ENCODE results near the gene NDUFS5.
"Not testable (repeated sequence)": the region's sequence is repeated elsewhere in the genome, so short reads cannot be mapped to it uniquely, and the experiment has no call there.

The NDUFS5 gene

GRCh38 chr1:39063191-39063590 is 37.0 kb downstream of the NDUFS5 start:
- DNase-seq (ENCODE audit: low read depth in 2 of 3, low spot score in 1 of 3): no peak

DNA sequence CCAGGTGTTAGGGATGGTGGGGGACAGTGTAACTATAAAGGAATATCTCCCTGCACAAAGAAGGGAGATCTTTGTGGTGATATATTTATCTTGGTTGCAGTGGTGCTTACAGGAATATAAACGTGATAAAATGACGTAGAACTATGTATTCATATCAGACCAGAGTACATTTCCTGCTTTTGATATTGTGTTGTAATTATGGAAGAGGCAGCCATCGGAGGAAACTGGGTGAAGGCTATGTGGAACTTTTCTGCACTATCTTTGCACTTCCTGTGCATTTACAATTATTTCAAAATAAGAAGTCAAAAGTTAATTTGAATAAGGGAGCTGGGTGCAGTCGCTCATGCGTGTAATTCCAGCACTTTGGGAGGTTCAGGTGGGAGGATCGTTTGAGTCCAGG is 37.6 kb downstream of the NDUFS5 start:
- no peak for DNase-seq (ENCODE audit: low read depth in 2 of 3, low spot score in 1 of 3)

DNA sequence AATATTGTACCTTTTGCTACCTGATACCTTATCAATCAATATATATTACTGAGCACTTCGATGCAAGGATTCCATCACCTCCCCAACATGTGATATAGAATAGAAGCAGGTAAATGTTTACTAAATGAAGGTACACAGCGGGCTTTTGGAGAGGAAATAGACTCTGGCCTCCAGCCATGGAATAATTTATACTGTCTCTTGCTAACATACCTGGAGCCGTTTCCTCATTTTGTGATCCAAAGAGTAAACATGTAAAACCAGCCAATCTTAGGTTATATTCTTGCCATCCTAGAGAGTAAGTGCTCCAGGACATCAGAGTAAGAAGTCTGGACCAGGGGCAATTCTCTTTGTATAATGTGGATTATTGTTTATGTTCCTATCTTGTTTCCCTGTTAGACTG is 39.4 kb downstream of the NDUFS5 start:
- DNase-seq (ENCODE audit: low read depth in 2 of 3, low spot score in 1 of 3): no peak

DNA sequence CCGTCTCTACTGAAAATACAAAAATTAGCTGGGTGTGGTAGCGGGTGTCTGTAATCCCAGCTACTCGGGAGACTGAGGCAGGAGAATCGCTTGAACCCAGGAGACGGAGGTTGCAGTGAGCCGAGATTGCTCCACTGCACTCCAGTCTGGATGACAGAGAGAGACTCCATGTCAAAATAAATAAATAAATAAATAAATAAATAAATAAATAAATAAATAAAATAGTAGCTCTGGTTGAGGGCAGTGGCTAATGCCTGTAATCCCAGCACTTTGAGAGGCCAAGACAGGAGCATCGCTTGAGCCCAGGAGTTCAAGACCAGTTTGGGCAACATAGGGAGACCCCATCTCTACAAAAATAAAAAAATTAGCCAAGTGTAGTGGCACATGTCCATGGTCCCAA is 42.1 kb downstream of the NDUFS5 start:
- DNase-seq (ENCODE audit: low read depth in 2 of 3, low spot score in 1 of 3): not testable (repeated sequence)

DNA sequence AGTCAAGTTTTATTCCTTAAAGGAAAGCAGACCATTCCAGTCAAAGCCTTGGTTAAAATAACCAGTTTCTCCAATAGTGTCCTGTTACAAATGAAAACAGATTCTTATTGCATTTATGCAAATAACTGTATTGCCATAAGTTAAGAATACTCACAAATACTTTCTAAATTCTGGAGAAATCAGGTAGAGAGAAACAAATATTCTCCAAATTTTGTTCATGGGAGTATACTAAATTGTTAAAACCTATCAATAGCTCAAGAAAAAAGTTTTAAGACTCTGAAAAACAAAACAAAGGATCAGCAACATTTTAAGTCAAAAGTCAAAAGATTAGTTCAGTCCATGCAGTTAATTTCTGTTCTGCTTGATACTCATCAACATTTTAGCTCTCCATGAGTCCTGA is 45.4 kb downstream of the NDUFS5 start:
- DNase-seq (ENCODE audit: low read depth in 2 of 3, low spot score in 1 of 3): not testable (repeated sequence)

GRCh38 chr1:39076127-39076798 is 50.1 kb downstream of the NDUFS5 start:
- no peak for DNase-seq (ENCODE audit: low read depth in 2 of 3, low spot score in 1 of 3)

DNA sequence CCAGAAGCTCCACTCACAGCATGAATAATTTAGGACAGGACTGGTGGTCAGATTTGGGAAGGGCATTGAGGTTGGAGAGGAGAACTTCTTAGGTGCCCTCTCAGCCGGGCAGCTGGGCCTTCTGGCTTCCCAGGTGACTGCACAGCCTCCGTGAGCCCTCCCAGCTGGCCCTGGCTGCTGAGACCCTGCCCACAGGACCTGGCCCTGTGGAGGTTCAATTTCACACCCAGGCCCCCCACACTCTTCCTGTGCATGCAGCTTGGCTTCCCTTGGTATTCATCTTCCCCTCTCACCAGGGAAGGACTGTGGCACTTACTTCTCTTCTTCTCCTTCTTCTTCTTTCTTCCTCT is 50.6 kb downstream of the NDUFS5 start:
- no peak for DNase-seq (ENCODE audit: low read depth in 2 of 3, low spot score in 1 of 3)

- no peak for DNase-seq (ENCODE audit: low read depth in 2 of 3, low spot score in 1 of 3)
Measured at GRCh38 chr1:39080269-39080826, 54.2 kb downstream of the NDUFS5 start.

- DNase-seq (ENCODE audit: low read depth in 2 of 3, low spot score in 1 of 3): no peak
Measured at GRCh38 chr1:39080831-39081270, 54.7 kb downstream of the NDUFS5 start.

GRCh38 chr1:39081271-39082009 is 55.3 kb downstream of the NDUFS5 start:
- no peak for DNase-seq (ENCODE audit: low read depth in 2 of 3, low spot score in 1 of 3)

GRCh38 chr1:39082010-39082799 is 56.1 kb downstream of the NDUFS5 start:
- DNase-seq (ENCODE audit: low read depth in 2 of 3, low spot score in 1 of 3): no peak

DNA sequence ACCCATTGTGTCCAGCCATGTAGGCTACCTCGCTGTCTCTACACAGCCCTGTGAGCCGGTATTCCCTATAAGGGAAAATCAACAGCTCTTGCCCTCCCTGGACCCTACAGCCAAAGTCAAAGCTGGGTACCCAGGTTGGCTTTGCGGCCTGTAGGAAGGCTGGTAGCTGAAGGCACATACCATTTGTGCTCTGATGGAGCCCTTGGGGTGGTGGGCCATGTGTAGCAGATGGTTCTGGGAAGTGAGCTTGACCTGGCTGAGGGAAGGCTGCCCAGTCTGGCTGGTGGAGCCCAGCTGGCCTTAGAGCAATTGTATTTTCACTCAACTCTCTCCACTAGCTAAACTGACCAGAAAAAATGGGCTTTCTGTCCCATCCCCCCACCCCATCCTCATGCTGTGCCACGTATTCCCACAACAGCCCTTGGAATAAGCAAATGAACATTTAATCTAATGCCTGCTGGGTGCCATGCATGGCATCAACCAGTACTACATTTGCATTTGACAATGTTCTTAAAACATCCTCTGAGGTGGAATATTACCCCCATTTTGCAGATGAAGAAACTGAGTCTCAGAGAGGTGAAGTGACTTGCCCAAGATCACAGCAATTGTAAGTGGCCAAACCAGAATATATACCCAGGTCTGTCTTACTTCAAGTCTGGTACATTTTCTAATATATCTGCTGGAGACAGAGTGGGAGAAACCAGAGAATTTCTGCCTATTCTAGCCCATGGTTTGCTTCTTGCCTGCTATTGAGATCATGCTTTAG is 56.8 kb downstream of the NDUFS5 start:
- DNase-seq (ENCODE audit: low read depth in 2 of 3, low spot score in 1 of 3): no peak

DNA sequence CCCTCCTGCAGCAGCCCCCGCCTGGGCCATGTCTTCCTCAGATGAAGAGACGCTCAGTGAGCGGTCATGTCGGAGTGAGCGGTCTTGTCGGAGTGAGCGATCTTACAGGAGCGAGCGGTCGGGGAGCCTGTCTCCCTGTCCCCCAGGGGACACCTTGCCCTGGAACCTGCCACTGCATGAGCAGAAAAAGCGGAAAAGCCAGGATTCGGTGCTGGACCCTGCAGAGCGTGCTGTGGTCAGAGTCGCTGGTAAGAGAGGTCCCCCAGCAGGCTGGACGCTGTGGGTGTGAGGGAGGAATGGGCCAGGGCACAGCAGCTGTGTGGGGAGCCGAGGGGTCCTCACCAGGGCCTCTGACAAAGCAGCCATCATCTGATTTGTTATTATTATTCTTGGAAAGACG is 58.0 kb downstream of the NDUFS5 start:
- DNase-seq (ENCODE audit: low read depth in 2 of 3, low spot score in 1 of 3): no peak
